ENCODE data around the gene DGKI. TPM values are rescaled to one million over a fixed set of nuclear protein-coding genes. Genes with fewer than 3 reads are reported as not detected.

The DGKI gene
- total RNA-seq, 1 experiment from 2014 or later = 0.39 TPM

GRCh38 chr7:137696376-137696775 lies 150.4 kb downstream of the DGKI start:
- Histone ChIP-seq H3K36me3 (ENCODE audit: insufficient read depth, low read length, poor library complexity, severe bottlenecking) (no peaks in the 10 kb centered on the region), H3K9me3 (ENCODE audit: low read depth, low read length, poor library complexity, severe bottlenecking) (no peaks in the 10 kb centered on the region), H3K27me3 (replicated peaks; ENCODE audit: insufficient read depth, low read depth, low read length, poor library complexity) (no peaks in the 10 kb centered on the region), H3K4me3 (ENCODE audit: low read depth, low read length, poor library complexity, severe bottlenecking) (no peak overlapping the region), H3K4me1 (ENCODE audit: insufficient read depth, low read length, poor library complexity, severe bottlenecking) (no peaks in the 10 kb centered on the region), H3K27ac (ENCODE audit: low read depth, low read length, poor library complexity, severe bottlenecking) (no peak overlapping the region)
- ChIA-PET CTCF (no interaction called here), POLR2A (ENCODE audit: low non-redundant PET) (no interaction called here)
- intact Hi-C loops (cut with micrococcal nuclease; ENCODE audit: unreplicated experiment) = no loop called here
- DNase-seq (ENCODE audit: low spot score) = no peak
- TF ChIP-seq EZH2 (IDR thresholded peaks at IDR 0.05; ENCODE audit: borderline replicate concordance, low read depth, low read length, poor library complexity, severe bottlenecking) = no peak
- no peak for TF ChIP-seq CTCF (conservative IDR thresholded peaks at IDR 0.05; ENCODE audit: low read depth, low read length)
- BruUV-seq (replicated peaks) = no TSS peak

GRCh38 chr7:137695942-137696341 lies 150.8 kb downstream of the DGKI start:
- BruUV-seq (replicated peaks) = no TSS peak
- Histone ChIP-seq H3K9me3 (ENCODE audit: low read depth, low read length, poor library complexity, severe bottlenecking) (no peaks in the 10 kb centered on the region), H3K4me3 (ENCODE audit: low read depth, low read length, poor library complexity, severe bottlenecking) (no peak overlapping the region), H3K27ac (ENCODE audit: low read depth, low read length, poor library complexity, severe bottlenecking) (no peak overlapping the region), H3K27me3 (replicated peaks; ENCODE audit: insufficient read depth, low read depth, low read length, poor library complexity) (no peaks in the 10 kb centered on the region), H3K4me1 (ENCODE audit: insufficient read depth, low read length, poor library complexity, severe bottlenecking) (no peaks in the 10 kb centered on the region), H3K36me3 (ENCODE audit: insufficient read depth, low read length, poor library complexity, severe bottlenecking) (no peaks in the 10 kb centered on the region)
- DNase-seq (ENCODE audit: low spot score) = no peak
- POLR2A ChIA-PET (ENCODE audit: low non-redundant PET) = no interaction called here
- intact Hi-C loops (cut with micrococcal nuclease; ENCODE audit: unreplicated experiment) = no loop called here
- CTCF ChIA-PET = no interaction called here
- TF ChIP-seq CTCF (conservative IDR thresholded peaks at IDR 0.05; ENCODE audit: low read depth, low read length) = no peak
- TF ChIP-seq EZH2 (IDR thresholded peaks at IDR 0.05; ENCODE audit: borderline replicate concordance, low read depth, low read length, poor library complexity, severe bottlenecking) = no peak

GRCh38 chr7:137695494-137695893 lies 151.3 kb downstream of the DGKI start:
- Histone ChIP-seq H3K9me3 (ENCODE audit: low read depth, low read length, poor library complexity, severe bottlenecking) (no peaks in the 10 kb centered on the region), H3K36me3 (ENCODE audit: insufficient read depth, low read length, poor library complexity, severe bottlenecking) (no peaks in the 10 kb centered on the region), H3K27ac (ENCODE audit: low read depth, low read length, poor library complexity, severe bottlenecking) (no peak overlapping the region), H3K4me3 (ENCODE audit: low read depth, low read length, poor library complexity, severe bottlenecking) (no peak overlapping the region), H3K27me3 (replicated peaks; ENCODE audit: insufficient read depth, low read depth, low read length, poor library complexity) (no peaks in the 10 kb centered on the region), H3K4me1 (ENCODE audit: insufficient read depth, low read length, poor library complexity, severe bottlenecking) (no peaks in the 10 kb centered on the region)
- intact Hi-C loops (cut with micrococcal nuclease; ENCODE audit: unreplicated experiment) = no loop called here
- CTCF ChIA-PET = no interaction called here
- POLR2A ChIA-PET (ENCODE audit: low non-redundant PET) = no interaction called here
- TF ChIP-seq CTCF (conservative IDR thresholded peaks at IDR 0.05; ENCODE audit: low read depth, low read length) = no peak
- TF ChIP-seq EZH2 (IDR thresholded peaks at IDR 0.05; ENCODE audit: borderline replicate concordance, low read depth, low read length, poor library complexity, severe bottlenecking) = no peak
- no peak for DNase-seq (ENCODE audit: low spot score)
- no TSS peak for BruUV-seq (replicated peaks)
